ENCODE data around the gene NFYA. TPM values are rescaled to one million over a fixed set of nuclear protein-coding genes. Genes with fewer than 3 reads are reported as not detected.

NFYA gene
- total and polyA plus RNA-seq, 2 experiments from 2014 or later: 18.7 to 25.2 TPM

GRCh38 chr6:41037107-41037900 is 35.5 kb upstream of the NFYA start:
- TF ChIP-seq EZH2phosphoT487 (IDR thresholded peaks at IDR 0.05; ENCODE audit: low read depth, severe bottlenecking, unreplicated experiment): no peak
- no peak for TF ChIP-seq CTCF (IDR thresholded peaks at IDR 0.05; ENCODE audit: poor library complexity)
- TF ChIP-seq EZH2 (IDR thresholded peaks at IDR 0.05; ENCODE audit: borderline replicate concordance): no peak
- no peaks in the 10 kb centered on the region for H3K27me3 ChIP-seq
- peak overlapping the region; percentile 44 for H3K27ac ChIP-seq
- no peaks in the 10 kb centered on the region for H3K9me2 ChIP-seq (replicated peaks; ENCODE audit: insufficient read depth)
- peaks cover 37% of the 10 kb centered on the region for H3K4me1 ChIP-seq (ENCODE audit: insufficient read depth)
- H3K9me3 ChIP-seq (ENCODE audit: low read depth): no peaks in the 10 kb centered on the region
- H3K4me2 ChIP-seq: peak overlapping the region; percentile 63
- no peak for DNase-seq (ENCODE audit: low spot score)
- H4K20me1 ChIP-seq (ENCODE audit: insufficient read depth, poor library complexity, severe bottlenecking): no peaks in the 10 kb centered on the region
- H3K36me3 ChIP-seq (replicated peaks; ENCODE audit: insufficient read depth, low read depth): no peaks in the 10 kb centered on the region
- H2AFZ ChIP-seq: no peak overlapping the region
- WGBS (ENCODE audit: low lambda C conversion rate, missing lambda C conversion rate): 83% methylated on average over 13 of the region's 13 CpGs
- H3K4me3 ChIP-seq: no peak overlapping the region
- peaks cover 36% of the 10 kb centered on the region for H3K79me2 ChIP-seq

GRCh38 chr6:41038205-41038604 is 34.6 kb upstream of the NFYA start:
- TF ChIP-seq EZH2 (IDR thresholded peaks at IDR 0.05; ENCODE audit: borderline replicate concordance) (no peak), CTCF (IDR thresholded peaks at IDR 0.05; ENCODE audit: poor library complexity) (no peak), EZH2phosphoT487 (IDR thresholded peaks at IDR 0.05; ENCODE audit: low read depth, severe bottlenecking, unreplicated experiment) (no peak)
- Histone ChIP-seq H3K27me3 (no peaks in the 10 kb centered on the region), H4K20me1 (ENCODE audit: insufficient read depth, poor library complexity, severe bottlenecking) (no peaks in the 10 kb centered on the region), H3K36me3 (replicated peaks; ENCODE audit: insufficient read depth, low read depth) (no peaks in the 10 kb centered on the region), H3K79me2 (peaks cover 36% of the 10 kb centered on the region), H3K9me2 (replicated peaks; ENCODE audit: insufficient read depth) (no peaks in the 10 kb centered on the region), H2AFZ (no peak overlapping the region), H3K4me3 (no peak overlapping the region), H3K9me3 (ENCODE audit: low read depth) (no peaks in the 10 kb centered on the region), H3K27ac (peak overlapping the region; percentile 95), H3K4me2 (peak overlapping the region; percentile 63), H3K4me1 (ENCODE audit: insufficient read depth) (peaks cover 37% of the 10 kb centered on the region)
- DNase-seq (ENCODE audit: low spot score): no peak
- WGBS (ENCODE audit: low lambda C conversion rate, missing lambda C conversion rate): 82% methylated on average over 3 of the region's 3 CpGs

- Histone ChIP-seq H3K79me2 (peaks cover 35% of the 10 kb centered on the region), H3K9me3 (ENCODE audit: low read depth) (no peaks in the 10 kb centered on the region), H3K9me2 (replicated peaks; ENCODE audit: insufficient read depth) (no peaks in the 10 kb centered on the region), H3K27me3 (no peaks in the 10 kb centered on the region), H3K4me1 (ENCODE audit: insufficient read depth) (peaks cover 37% of the 10 kb centered on the region), H4K20me1 (ENCODE audit: insufficient read depth, poor library complexity, severe bottlenecking) (no peaks in the 10 kb centered on the region), H3K36me3 (replicated peaks; ENCODE audit: insufficient read depth, low read depth) (no peaks in the 10 kb centered on the region), H3K4me2 (peak within 1 kb of the TSS; percentile 63), H3K4me3 (no peak within 1 kb of the TSS), H3K27ac (peak within 1 kb of the TSS; percentile 95), H2AFZ (no peak within 1 kb of the TSS)
- TF ChIP-seq EZH2phosphoT487 (IDR thresholded peaks at IDR 0.05; ENCODE audit: low read depth, severe bottlenecking, unreplicated experiment) (no peak), CTCF (IDR thresholded peaks at IDR 0.05; ENCODE audit: poor library complexity) (peak; percentile 66), EZH2 (IDR thresholded peaks at IDR 0.05; ENCODE audit: borderline replicate concordance) (no peak)
- DNase-seq (ENCODE audit: low spot score): peak; percentile 83
- WGBS (ENCODE audit: low lambda C conversion rate, missing lambda C conversion rate): 76% methylated on average over 10 of the region's 10 CpGs
Measured at GRCh38 chr6:41039060-41039998, 33.4 kb upstream of the NFYA start, which contains the start of gene UNC5CL. TSS of gene UNC5CL (minus strand) at chr6:41039221. CDS start at chr6:41035074, 4,147 bp downstream.

Data from hepatocyte (in vitro differentiated cells).